ENCODE results near the gene VAMP1. TPM values are rescaled to one million over a fixed set of nuclear protein-coding genes. Genes with fewer than 3 reads are reported as not detected.
"Not testable (repeated sequence)": the region's sequence is repeated elsewhere in the genome, so short reads cannot be mapped to it uniquely, and the experiment has no call there.

Gene VAMP1
- total RNA-seq, 1 donor from 2014 or later, result 2.0 TPM

DNA sequence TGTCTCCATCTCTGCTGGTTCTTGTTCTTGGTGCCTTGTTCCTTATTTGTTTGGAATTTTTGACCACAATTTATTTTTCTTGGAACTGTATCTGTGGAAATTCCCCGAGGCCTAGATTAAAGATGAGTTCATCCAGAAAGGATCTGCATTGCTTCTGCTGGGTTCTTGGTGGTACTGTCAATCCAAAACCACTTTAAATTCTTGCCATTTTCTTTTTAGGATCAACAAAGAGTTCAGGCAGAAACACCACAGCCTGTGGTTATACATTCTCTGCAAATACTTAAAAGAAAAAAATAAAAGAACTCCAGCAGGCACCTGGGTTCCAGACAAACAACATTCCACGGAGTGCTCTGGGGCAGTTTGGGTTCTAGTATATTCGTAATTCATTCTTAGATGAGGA, 6.0 kb upstream of the VAMP1 start:
- no peak for TF ChIP-seq CTCF (conservative IDR thresholded peaks at IDR 0.05; ENCODE audit: low read depth, low read length)
- DNase-seq (ENCODE audit: low read depth), result no peak
- H3K4me3 ChIP-seq (ENCODE audit: low read depth, low read length), result no peak overlapping the region

DNA sequence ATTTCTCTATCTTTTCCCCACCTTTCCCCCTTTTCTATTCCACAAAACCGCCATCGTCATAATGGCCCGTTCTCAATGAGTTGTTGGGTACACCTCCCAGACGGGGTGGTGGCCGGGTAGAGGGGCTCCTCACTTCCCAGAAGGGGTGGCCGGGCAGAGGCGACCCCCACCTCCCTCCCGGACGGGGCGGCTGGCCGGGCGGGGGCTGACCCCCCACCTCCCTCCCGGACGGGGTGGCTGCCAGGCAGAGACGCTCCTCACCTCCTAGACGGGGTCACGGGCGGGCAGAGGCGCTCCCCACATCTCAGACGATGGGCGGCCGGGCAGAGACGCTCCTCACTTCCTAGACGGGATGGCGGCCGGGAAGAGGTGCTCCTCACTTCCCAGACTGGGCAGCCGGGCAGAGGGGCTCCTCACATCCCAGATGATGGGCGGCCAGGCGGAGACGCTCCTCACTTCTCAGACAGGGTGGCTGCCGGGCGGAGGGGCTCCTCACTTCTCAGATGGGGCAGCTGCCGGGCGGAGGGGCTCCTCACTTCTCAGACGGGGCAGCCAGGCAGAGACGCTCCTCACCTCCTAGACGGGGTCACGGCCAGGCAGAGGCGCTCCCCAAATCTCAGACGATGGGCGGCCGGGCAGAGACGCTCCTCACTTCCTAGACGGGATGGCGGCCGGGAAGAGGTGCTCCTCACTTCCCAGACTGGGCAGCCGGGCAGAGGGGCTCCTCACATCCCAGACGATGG, 4.9 kb upstream of the VAMP1 start:
- not testable (repeated sequence) for H3K4me3 ChIP-seq (ENCODE audit: low read depth, low read length); DNase-seq (ENCODE audit: low read depth)

DNA sequence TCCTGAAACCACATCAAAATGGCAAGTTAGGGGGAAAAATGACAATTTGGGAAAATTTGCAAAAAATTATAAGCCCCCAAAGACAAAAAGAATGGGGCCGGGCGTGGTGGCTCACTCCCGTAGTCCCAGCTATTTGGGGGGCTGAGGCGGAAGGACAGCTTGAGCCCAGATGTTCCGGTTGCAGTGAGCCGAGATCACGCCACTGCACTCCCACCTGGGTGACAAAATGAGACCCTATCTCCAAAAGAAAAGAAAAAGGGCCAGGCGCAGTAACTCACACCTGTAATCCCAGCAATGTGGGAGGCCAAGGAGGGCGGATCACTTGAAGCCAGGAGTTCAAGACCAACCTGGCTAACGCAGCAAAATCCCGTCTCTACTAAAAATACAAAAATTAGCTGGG, 2.0 kb upstream of the VAMP1 start:
- DNase-seq (ENCODE audit: low read depth), result no peak
- no peak overlapping the region for H3K4me3 ChIP-seq (ENCODE audit: low read depth, low read length)
- no peak for TF ChIP-seq CTCF (conservative IDR thresholded peaks at IDR 0.05; ENCODE audit: low read depth, low read length)

DNA sequence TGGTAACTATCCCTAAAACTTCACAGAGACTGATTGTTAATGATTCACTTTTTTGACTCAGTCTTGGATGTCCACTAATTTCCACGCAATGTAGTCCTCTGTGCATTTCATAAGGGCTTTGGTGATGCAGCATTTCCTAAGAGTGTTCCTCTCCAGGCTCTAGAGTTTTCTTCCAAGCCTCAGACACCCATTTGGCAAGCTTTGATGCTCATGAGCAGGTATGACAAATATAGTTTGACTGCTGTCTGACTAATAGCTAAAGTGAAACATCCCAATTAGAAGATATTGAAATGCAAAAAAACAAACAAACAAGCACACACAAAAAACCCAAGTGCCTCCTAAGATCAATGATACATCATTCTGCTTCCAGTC, 1.5 kb upstream of the VAMP1 start:
- no peak overlapping the region for H3K4me3 ChIP-seq (ENCODE audit: low read depth, low read length)
- no peak for TF ChIP-seq CTCF (conservative IDR thresholded peaks at IDR 0.05; ENCODE audit: low read depth, low read length)
- DNase-seq (ENCODE audit: low read depth), result peak; percentile 60

GRCh38 chr12:6469609-6470374, 685 bp downstream of the VAMP1 start:
- DNase-seq (ENCODE audit: low read depth), result no peak
- no peak for TF ChIP-seq CTCF (conservative IDR thresholded peaks at IDR 0.05; ENCODE audit: low read depth, low read length)
- peak overlapping the region; percentile 83 for H3K4me3 ChIP-seq (ENCODE audit: low read depth, low read length)

GRCh38 chr12:6469092-6469491, 1.4 kb downstream of the VAMP1 start:
- no peak overlapping the region for H3K4me3 ChIP-seq (ENCODE audit: low read depth, low read length)
- TF ChIP-seq CTCF (conservative IDR thresholded peaks at IDR 0.05; ENCODE audit: low read depth, low read length), result no peak
- no peak for DNase-seq (ENCODE audit: low read depth)

DNA sequence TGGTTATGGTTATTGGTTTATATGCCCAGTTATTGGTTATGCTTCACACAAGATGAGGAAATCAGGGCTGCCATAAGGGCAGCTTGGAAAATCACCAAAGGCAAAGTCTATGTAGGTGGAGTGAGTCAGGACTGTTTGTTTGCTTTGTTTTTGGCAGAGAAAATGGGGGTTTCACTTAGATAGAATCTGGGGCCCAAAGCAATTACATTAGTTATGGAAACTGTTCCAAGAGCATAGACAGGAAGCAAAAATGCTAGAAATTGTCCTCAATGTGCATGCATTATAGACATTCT, 2.2 kb downstream of the VAMP1 start:
- DNase-seq (ENCODE audit: low read depth), result no peak
- no peak overlapping the region for H3K4me3 ChIP-seq (ENCODE audit: low read depth, low read length)
- no peak for TF ChIP-seq CTCF (conservative IDR thresholded peaks at IDR 0.05; ENCODE audit: low read depth, low read length)

GRCh38 chr12:6467571-6468282, 2.8 kb downstream of the VAMP1 start:
- H3K4me3 ChIP-seq (ENCODE audit: low read depth, low read length); DNase-seq (ENCODE audit: low read depth): not testable (repeated sequence)

- not testable (repeated sequence) for H3K4me3 ChIP-seq (ENCODE audit: low read depth, low read length); DNase-seq (ENCODE audit: low read depth)
Observed at GRCh38 chr12:6466751-6467150, 3.7 kb downstream of the VAMP1 start.

Measured in epithelial cell of proximal tubule (primary cell).